HG02759 (cell line): ENCODE measurements around the gene HOXA10.

Experiments used
- ATAC-seq: cut with Tn5 transposase; IDR thresholded peaks from one replicate; pipeline ENCODE4 v1.9.1; 2021; ENCODE audit warnings: mild to moderate bottlenecking, moderate library complexity; ENCODE audit not compliant: unreplicated experiment

The HOXA10 gene

GRCh38 chr7:27173956-27174873, at the start of gene HOXA10:
HOXA10 (minus strand) TSS chr7:27174320; CDS start chr7:27174306, 14 bp downstream.
- no peak for ATAC-seq

GRCh38 chr7:27221201-27221797, 47.2 kb upstream of the HOXA10 start:
- no peak for ATAC-seq

- ATAC-seq: no peak
These were observed 46.4 kb upstream of the HOXA10 start for GRCh38 chr7:27220440-27220955.

- no peak for ATAC-seq
These were observed 45.7 kb upstream of the HOXA10 start for GRCh38 chr7:27219821-27220220.

- no peak for ATAC-seq
These were observed 43.8 kb upstream of the HOXA10 start for GRCh38 chr7:27217951-27218350.

GRCh38 chr7:27215356-27215755, 41.2 kb upstream of the HOXA10 start:
- no peak for ATAC-seq

GRCh38 chr7:27214239-27214950, 40.3 kb upstream of the HOXA10 start:
- no peak for ATAC-seq

- ATAC-seq: no peak
These were observed 39.5 kb upstream of the HOXA10 start for GRCh38 chr7:27213433-27214238.

GRCh38 chr7:27212497-27213432, 38.6 kb upstream of the HOXA10 start:
- ATAC-seq: no peak

- ATAC-seq: no peak
These were observed 37.7 kb upstream of the HOXA10 start for GRCh38 chr7:27211764-27212204.

- ATAC-seq: no peak
These were observed 36.9 kb upstream of the HOXA10 start for GRCh38 chr7:27211084-27211446.

GRCh38 chr7:27210441-27211083, 36.4 kb upstream of the HOXA10 start:
- ATAC-seq: no peak

- no peak for ATAC-seq
These were observed 35.9 kb upstream of the HOXA10 start for GRCh38 chr7:27209933-27210440.

- ATAC-seq: no peak
These were observed 34.9 kb upstream of the HOXA10 start for GRCh38 chr7:27208998-27209397.

- no peak for ATAC-seq
These were observed 33.3 kb upstream of the HOXA10 start for GRCh38 chr7:27207348-27207985.

- ATAC-seq: no peak
These were observed 31.5 kb upstream of the HOXA10 start for GRCh38 chr7:27205325-27206280.

- no peak for ATAC-seq
These were observed 30.8 kb upstream of the HOXA10 start for GRCh38 chr7:27204851-27205322.
